Suppressor macrophage treated with lipopolysaccharide for 4 hours (primary cell): Measurements from ENCODE around the gene MBD3L5.
A peak's percentile ranks its signal among the peaks of the same experiment; 100 is the strongest.
"Not testable (repeated sequence)": the region's sequence is repeated elsewhere in the genome, so short reads cannot be mapped to it uniquely, and the experiment has no call there.

Experiments
- DNase-seq: peaks from one replicate; pipeline ENCODE4 v3.0.0-alpha.2; 2020

The MBD3L5 gene

GRCh38 chr19:7054635-7055368 is 24.4 kb downstream of the MBD3L5 start:
- not testable (repeated sequence) for DNase-seq

- not testable (repeated sequence) for DNase-seq
Observed at GRCh38 chr19:7055679-7056078, 25.3 kb downstream of the MBD3L5 start.

DNA sequence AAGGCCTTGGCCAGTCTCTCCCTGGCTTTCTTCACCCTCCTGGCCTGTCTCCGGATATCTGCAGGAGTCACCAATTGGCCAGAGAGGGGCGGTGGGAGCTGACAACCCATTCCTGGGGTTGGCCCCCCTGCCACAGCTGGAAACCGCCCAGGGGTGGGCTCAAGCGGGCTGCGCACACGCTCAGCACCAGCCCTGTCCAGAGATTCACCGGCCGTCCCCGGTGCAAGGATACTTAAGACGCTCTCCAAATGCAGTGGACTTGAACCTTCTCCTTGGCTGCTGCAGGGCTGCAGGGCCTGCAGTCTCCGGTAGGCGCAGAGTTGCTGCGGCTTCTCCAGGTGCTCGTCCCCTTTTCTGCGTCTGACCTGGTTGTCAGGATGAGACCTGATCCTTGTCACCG is 26.0 kb downstream of the MBD3L5 start:
- DNase-seq, result not testable (repeated sequence)

DNA sequence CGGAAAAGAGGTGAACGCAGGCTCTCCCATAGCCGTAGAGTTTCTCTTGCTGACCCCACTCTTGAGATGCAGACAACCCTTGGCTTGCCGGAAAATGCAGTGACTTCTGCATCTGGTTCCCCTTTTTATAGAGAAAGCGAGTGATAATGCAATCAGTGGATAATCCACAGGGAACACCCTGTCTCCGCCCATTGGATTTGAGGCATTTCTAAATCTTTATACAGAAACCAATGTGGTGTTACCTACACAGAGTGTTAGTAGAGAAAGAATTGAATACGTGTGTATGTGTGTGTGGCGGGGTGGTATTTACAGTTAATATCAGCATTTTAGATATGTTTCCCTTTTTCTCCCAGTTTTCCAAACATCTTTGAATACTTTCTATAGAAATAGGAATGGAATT is 28.2 kb downstream of the MBD3L5 start, which contains the start of gene MBD3L3:
Gene MBD3L3, minus strand, starts transcription at position 101 of the 400 bp plus-strand sequence. Its CDS starts 71 bp downstream, at position 30.
- not testable (repeated sequence) for DNase-seq

GRCh38 chr19:7059977-7060376 is 29.6 kb downstream of the MBD3L5 start:
- not testable (repeated sequence) for DNase-seq

- no peak for DNase-seq
Observed at GRCh38 chr19:7063339-7063738, 33.0 kb downstream of the MBD3L5 start.

DNA sequence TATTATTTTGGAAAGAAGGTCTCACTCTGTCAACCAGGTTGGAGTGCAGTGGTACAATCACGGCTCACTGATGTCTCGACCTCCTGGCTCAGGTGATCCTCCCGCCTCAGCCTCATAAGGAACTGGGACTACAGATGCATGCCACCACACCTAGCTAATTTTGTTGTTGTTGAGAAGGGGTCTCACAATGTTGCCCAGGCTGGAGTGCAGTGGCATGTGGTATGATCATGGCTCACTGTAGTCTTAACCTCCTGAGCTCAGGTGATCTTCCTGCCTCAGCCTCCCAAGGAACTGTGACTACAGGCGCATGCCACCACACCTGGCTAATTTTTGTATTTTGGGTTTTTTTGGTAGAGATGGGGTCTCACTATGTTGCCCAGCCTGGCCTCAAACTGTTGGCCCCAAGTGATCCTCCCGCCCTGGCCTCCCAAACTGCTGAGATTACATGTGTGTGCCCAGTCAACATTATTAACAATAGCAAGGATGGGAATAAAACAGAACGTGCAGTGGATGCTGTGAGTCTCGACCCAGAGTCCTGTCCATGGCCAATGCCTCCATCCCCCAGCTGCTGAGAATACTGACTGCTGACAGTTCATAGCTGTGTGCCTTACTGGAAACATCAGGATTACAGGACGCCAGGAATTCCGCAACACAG is 33.5 kb downstream of the MBD3L5 start:
- DNase-seq, result no peak

- DNase-seq, result not testable (repeated sequence)
Observed at GRCh38 chr19:7067122-7067521, 36.7 kb downstream of the MBD3L5 start.

DNA sequence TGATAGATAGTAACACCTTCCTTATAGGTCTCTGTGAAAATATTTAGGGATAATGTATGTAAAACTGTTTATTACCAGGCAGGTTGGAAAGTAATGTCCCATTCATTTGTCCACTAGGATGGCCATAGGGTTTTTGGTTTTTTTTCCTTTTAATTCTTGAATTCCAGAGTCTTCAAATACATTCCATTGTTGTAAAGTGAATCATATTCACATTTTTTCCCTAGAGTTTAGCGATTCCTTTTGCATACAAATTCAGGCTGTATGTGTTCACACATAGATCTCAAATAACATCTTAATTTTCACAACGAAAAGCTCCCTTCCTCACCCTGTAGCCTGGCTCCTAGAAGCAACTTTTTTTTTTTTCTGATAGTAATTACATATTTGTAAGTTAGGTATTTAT is 37.3 kb downstream of the MBD3L5 start:
- DNase-seq, result no peak

DNA sequence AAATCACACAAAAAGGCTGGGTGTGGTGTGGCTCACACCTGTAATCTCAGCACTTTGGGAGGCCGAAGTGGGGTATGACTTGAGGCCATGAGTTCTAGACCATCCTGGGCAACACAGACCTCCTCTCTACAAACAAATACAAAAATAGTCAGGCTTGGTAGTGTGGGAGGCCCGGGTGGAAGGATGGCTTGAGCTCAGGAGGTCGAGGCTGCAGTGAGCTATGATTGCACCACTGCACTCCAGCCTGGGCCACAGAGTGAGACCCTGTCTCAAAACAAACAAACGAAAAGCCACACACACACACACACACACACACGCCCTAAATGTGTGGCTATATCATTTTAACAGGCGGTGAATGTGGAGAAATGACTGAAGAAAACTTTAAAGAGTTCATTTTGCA is 38.2 kb downstream of the MBD3L5 start:
- DNase-seq, result no peak

GRCh38 chr19:7069042-7069903 is 38.9 kb downstream of the MBD3L5 start, which contains the start of gene ZNF557:
ZNF557 (plus strand) TSS chr19:7069703; CDS start chr19:7075075, 5,372 bp downstream.
- DNase-seq, result peak; percentile 98

- DNase-seq, result no peak
Observed at GRCh38 chr19:7069904-7070226, 39.5 kb downstream of the MBD3L5 start.

GRCh38 chr19:7072541-7072940 is 42.2 kb downstream of the MBD3L5 start:
- no peak for DNase-seq

- no peak for DNase-seq
Observed at GRCh38 chr19:7074705-7075282, 44.4 kb downstream of the MBD3L5 start.

DNA sequence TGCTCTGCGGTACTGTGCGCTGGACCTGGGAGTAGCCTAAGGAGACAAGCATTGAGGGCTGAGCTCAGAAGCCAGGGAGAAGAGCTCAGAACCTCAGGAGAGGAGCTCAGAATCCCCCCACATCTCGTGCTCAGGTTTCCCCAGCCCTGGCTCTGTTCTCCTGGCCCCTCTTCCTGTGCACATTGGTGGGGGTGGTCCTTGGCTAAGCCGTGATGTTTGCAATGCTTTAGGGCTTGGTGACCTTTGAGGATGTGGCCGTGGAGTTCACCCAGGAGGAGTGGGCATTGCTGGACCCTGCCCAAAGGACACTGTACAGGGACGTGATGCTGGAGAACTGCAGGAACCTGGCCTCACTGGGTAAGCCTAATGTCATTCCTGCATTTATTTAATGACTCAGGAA is 45.8 kb downstream of the MBD3L5 start:
- DNase-seq, result no peak

DNA sequence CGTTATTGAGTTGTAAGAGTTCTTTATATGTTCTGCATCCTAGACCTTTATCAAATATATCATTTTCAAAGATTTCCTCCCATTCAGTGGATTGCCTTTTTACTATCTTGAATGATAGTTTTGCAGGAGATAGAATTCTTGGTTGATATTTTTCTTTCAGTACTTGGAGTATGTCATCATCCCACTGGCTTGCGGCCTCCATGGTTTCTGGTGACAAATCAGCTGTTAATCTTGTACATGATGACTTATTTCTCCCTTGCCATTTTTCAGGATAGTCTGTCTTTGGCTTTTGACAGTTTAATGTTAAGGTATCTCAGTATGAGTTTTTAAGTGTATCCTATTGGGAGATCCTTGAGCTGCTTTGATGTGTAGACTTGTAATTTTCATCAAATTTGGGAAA is 47.6 kb downstream of the MBD3L5 start:
- DNase-seq, result no peak
